ENCODE results near the gene LLGL1. TPM values are rescaled to one million over a fixed set of nuclear protein-coding genes. Genes with fewer than 3 reads are reported as not detected.

Gene LLGL1
- total and polyA plus RNA-seq, 3 experiments from 2014 or later: 1.5 to 26.3 (median 24.3) TPM

DNA sequence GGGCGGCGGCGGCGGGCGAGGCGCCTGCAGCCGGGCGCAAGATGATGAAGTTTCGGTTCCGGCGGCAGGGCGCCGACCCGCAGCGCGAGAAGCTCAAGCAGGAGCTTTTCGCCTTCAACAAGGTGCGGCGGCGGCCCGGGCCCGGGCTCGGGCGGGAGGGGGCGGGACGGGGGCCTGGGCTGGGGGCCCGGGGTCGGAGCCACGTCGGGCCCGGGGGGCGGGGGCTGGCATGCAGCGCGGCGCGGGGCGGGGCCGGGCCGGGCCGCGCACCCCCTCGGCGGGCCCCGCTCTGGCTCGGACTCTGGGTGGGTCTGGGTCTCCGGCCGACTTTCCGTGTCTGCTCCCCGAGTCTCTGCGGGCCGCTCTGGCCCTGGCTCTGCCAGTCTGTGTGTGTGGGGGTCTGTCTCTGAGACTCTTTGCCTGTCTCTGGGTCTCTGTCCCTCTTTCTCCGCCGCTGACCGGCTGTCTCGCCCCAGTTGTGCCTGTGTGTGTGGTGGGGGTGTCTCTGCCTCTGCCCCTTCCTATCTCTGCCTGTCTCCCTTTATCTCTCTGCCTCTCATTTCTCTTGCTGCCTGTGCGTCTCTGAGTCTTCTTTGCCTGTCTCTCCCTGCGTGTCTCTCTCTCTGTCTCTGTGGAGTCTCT is 328 bp downstream of the LLGL1 start:
- ChIA-PET CTCF (interaction anchor here (1.0 kb wide), 1 partner anchor 9 kb away, joined by 3 read pairs; no protein-coding TSS in a partner anchor), POLR2A (interaction anchor here (0.9 to 1.2 kb wide), 3 partner anchors 22 to 43 kb away, joined by 3 to 4 read pairs (median 3); partner anchors contain the start of gene ALKBH5)
- Mint-ChIP-seq H3K36me3 (peaks cover 0 to 4% (median 0%) of the 10 kb centered on the region in 3 donors), H3K9me3 (no peaks in the 10 kb centered on the region), H3K4me3 (peak overlapping the region; percentile 95 to 100 (median 97)), H3K27me3 (no peaks in the 10 kb centered on the region), H3K27ac (peak overlapping the region; percentile 57 to 99 (median 92)), H3K4me1 (peaks cover 22 to 42% (median 27%) of the 10 kb centered on the region in 3 donors)
- Histone ChIP-seq H3K4me3 (ENCODE audit: low read length) (peak overlapping the region; percentile 72), H3K4me1 (ENCODE audit: insufficient read depth, low read length) (peaks cover 18% of the 10 kb centered on the region), H3K36me3 (ENCODE audit: insufficient read depth, low read length) (no peaks in the 10 kb centered on the region), H3K27me3 (ENCODE audit: insufficient read depth, low read length, poor library complexity, severe bottlenecking) (no peaks in the 10 kb centered on the region), H3K27ac (ENCODE audit: low read depth, low read length) (peak overlapping the region; percentile 38), H3K9me3 (ENCODE audit: low read length) (no peaks in the 10 kb centered on the region)
- peak in 1 of 5 donors; percentile 23 for DNase-seq

- CTCF ChIA-PET: interaction anchor here (1.0 kb wide), 1 partner anchor 10 kb away, joined by 3 read pairs; no protein-coding TSS in a partner anchor
- no peak for DNase-seq
Observed at GRCh38 chr17:18226284-18226945, 980 bp downstream of the LLGL1 start.

DNA sequence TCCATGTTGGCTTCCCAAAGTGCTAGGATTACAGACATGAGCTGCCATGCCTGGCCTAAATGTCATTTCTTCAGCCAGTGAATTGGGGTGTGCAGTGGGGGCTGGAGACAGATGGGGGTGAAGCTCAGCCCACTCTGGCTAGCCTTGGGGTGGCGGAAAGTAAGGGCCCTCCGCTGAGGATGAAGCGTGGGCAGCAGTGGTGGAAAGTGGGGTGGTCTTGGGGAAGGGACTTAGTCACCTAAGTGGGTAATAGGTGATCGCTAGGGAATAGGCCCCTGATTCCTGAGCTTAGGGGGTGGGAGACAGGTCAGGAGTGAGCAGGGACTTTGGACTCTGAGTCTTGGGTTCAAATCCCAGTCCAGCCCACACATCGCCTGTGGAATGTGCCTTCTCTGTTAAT is 2.2 kb downstream of the LLGL1 start:
- Mint-ChIP-seq H3K4me3 (peak overlapping the region in 6 of 7 donors; percentile 12 to 97 (median 32)), H3K27ac (peak overlapping the region in 7 of 8 donors; percentile 8 to 78 (median 50)), H3K4me1 (peaks cover 22 to 42% (median 27%) of the 10 kb centered on the region in 3 donors), H3K27me3 (no peaks in the 10 kb centered on the region), H3K9me3 (no peaks in the 10 kb centered on the region), H3K36me3 (peaks cover 0 to 9% (median 0%) of the 10 kb centered on the region in 3 donors)
- ChIA-PET CTCF (no interaction called here), POLR2A (no interaction called here)
- Histone ChIP-seq H3K27me3 (ENCODE audit: insufficient read depth, low read length, poor library complexity, severe bottlenecking) (no peaks in the 10 kb centered on the region), H3K4me3 (ENCODE audit: low read length) (no peak overlapping the region), H3K27ac (ENCODE audit: low read depth, low read length) (no peak overlapping the region), H3K36me3 (ENCODE audit: insufficient read depth, low read length) (no peaks in the 10 kb centered on the region), H3K4me1 (ENCODE audit: insufficient read depth, low read length) (peaks cover 18% of the 10 kb centered on the region), H3K9me3 (ENCODE audit: low read length) (no peaks in the 10 kb centered on the region)
- no peak for DNase-seq

More at GRCh38 chr17:18226284-18226945, 980 bp downstream of the LLGL1 start:
- POLR2A ChIA-PET: interaction anchor here (1.2 kb wide), 1 partner anchor 21 kb away, joined by 4 read pairs; no protein-coding TSS in a partner anchor
- H3K36me3 Mint-ChIP-seq: peaks cover 0 to 4% (median 0%) of the 10 kb centered on the region in 3 donors
- Histone ChIP-seq H3K4me1 (ENCODE audit: insufficient read depth, low read length) (peaks cover 18% of the 10 kb centered on the region), H3K36me3 (ENCODE audit: insufficient read depth, low read length) (no peaks in the 10 kb centered on the region), H3K27ac (ENCODE audit: low read depth, low read length) (peak overlapping the region; percentile 38), H3K27me3 (ENCODE audit: insufficient read depth, low read length, poor library complexity, severe bottlenecking) (no peaks in the 10 kb centered on the region), H3K4me3 (ENCODE audit: low read length) (peak overlapping the region; percentile 72), H3K9me3 (ENCODE audit: low read length) (no peaks in the 10 kb centered on the region)
- peak overlapping the region; percentile 95 to 100 (median 97) for H3K4me3 Mint-ChIP-seq
- no peaks in the 10 kb centered on the region for H3K27me3 Mint-ChIP-seq
- peak overlapping the region; percentile 57 to 99 (median 92) for H3K27ac Mint-ChIP-seq
- H3K9me3 Mint-ChIP-seq: no peaks in the 10 kb centered on the region
- peaks cover 22 to 42% (median 27%) of the 10 kb centered on the region in 3 donors for H3K4me1 Mint-ChIP-seq

GRCh38 chr17:18228176-18228682 is 2.8 kb downstream of the LLGL1 start:
- Histone ChIP-seq H3K36me3 (ENCODE audit: insufficient read depth, low read length) (no peaks in the 10 kb centered on the region), H3K9me3 (ENCODE audit: low read length) (no peaks in the 10 kb centered on the region), H3K27me3 (ENCODE audit: insufficient read depth, low read length, poor library complexity, severe bottlenecking) (no peaks in the 10 kb centered on the region), H3K27ac (ENCODE audit: low read depth, low read length) (no peak overlapping the region), H3K4me3 (ENCODE audit: low read length) (no peak overlapping the region), H3K4me1 (ENCODE audit: insufficient read depth, low read length) (peaks cover 18% of the 10 kb centered on the region)
- ChIA-PET CTCF (no interaction called here), POLR2A (no interaction called here)
- Mint-ChIP-seq H3K27ac (peak overlapping the region in 6 of 8 donors; percentile 14 to 78 (median 49)), H3K4me3 (peak overlapping the region in 3 of 7 donors; percentile 24 to 77 (median 37)), H3K4me1 (peaks cover 22 to 42% (median 27%) of the 10 kb centered on the region in 3 donors), H3K27me3 (no peaks in the 10 kb centered on the region), H3K36me3 (peaks cover 0 to 12% (median 0%) of the 10 kb centered on the region in 3 donors), H3K9me3 (no peaks in the 10 kb centered on the region)
- no peak for DNase-seq

DNA sequence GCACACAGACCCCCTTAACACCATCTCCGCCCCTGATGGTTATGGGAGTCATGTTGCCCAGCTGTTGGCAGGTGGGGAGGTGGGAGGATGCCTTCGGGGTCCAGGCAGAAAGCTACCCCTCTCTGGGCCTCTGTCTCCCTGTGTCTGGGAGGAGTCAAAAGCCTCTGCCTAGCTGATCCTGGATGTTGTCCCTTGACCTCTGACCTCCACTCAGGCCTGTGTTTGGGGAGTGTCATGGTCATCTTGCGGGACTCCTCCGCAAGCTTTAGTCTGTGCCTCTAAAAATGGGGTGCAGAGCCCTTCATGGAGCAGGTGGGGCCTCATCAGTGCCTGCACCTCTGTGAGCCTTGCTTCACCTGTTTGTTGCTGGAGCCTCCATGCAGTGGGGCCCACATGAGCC is 3.8 kb downstream of the LLGL1 start:
- H3K4me3 ChIP-seq (ENCODE audit: low read length): no peak overlapping the region
- no peaks in the 10 kb centered on the region for H3K9me3 Mint-ChIP-seq
- peaks cover 18% of the 10 kb centered on the region for H3K4me1 ChIP-seq (ENCODE audit: insufficient read depth, low read length)
- peaks cover 0 to 21% (median 0%) of the 10 kb centered on the region in 3 donors for H3K36me3 Mint-ChIP-seq
- CTCF ChIA-PET: no interaction called here
- peaks cover 22 to 42% (median 27%) of the 10 kb centered on the region in 3 donors for H3K4me1 Mint-ChIP-seq
- H3K27ac Mint-ChIP-seq: peak overlapping the region in 2 of 8 donors; percentile 17 to 69
- H3K9me3 ChIP-seq (ENCODE audit: low read length): no peaks in the 10 kb centered on the region
- no peak overlapping the region for H3K27ac ChIP-seq (ENCODE audit: low read depth, low read length)
- POLR2A ChIA-PET: no interaction called here
- no peaks in the 10 kb centered on the region for H3K27me3 Mint-ChIP-seq
- H3K4me3 Mint-ChIP-seq: peak overlapping the region in 2 of 7 donors; percentile 72 to 76
- DNase-seq: no peak
- H3K27me3 ChIP-seq (ENCODE audit: insufficient read depth, low read length, poor library complexity, severe bottlenecking): no peaks in the 10 kb centered on the region
- H3K36me3 ChIP-seq (ENCODE audit: insufficient read depth, low read length): no peaks in the 10 kb centered on the region

- no peaks in the 10 kb centered on the region for H3K27me3 ChIP-seq (ENCODE audit: insufficient read depth, low read length, poor library complexity, severe bottlenecking)
- H3K27me3 Mint-ChIP-seq: no peaks in the 10 kb centered on the region
- peaks cover 22 to 42% (median 27%) of the 10 kb centered on the region in 3 donors for H3K4me1 Mint-ChIP-seq
- H3K36me3 ChIP-seq (ENCODE audit: insufficient read depth, low read length): no peaks in the 10 kb centered on the region
- no peaks in the 10 kb centered on the region for H3K9me3 Mint-ChIP-seq
- H3K9me3 ChIP-seq (ENCODE audit: low read length): no peaks in the 10 kb centered on the region
- ChIA-PET POLR2A (no interaction called here), CTCF (no interaction called here)
- peaks cover 0 to 26% (median 0%) of the 10 kb centered on the region in 3 donors for H3K36me3 Mint-ChIP-seq
- peak overlapping the region in 1 of 8 donors; percentile 17 for H3K27ac Mint-ChIP-seq
- no peak overlapping the region for H3K4me3 ChIP-seq (ENCODE audit: low read length)
- no peak overlapping the region for H3K27ac ChIP-seq (ENCODE audit: low read depth, low read length)
- DNase-seq: no peak
- H3K4me1 ChIP-seq (ENCODE audit: insufficient read depth, low read length): peaks cover 16% of the 10 kb centered on the region
- no peak overlapping the region for H3K4me3 Mint-ChIP-seq
Observed at GRCh38 chr17:18229771-18230170, 4.3 kb downstream of the LLGL1 start.

GRCh38 chr17:18230288-18231141 is 5.1 kb downstream of the LLGL1 start:
- H3K36me3 Mint-ChIP-seq: peaks cover 0 to 34% (median 0%) of the 10 kb centered on the region in 3 donors
- no peak overlapping the region for H3K27ac ChIP-seq (ENCODE audit: low read depth, low read length)
- peaks cover 12% of the 10 kb centered on the region for H3K4me1 ChIP-seq (ENCODE audit: insufficient read depth, low read length)
- no peaks in the 10 kb centered on the region for H3K27me3 ChIP-seq (ENCODE audit: insufficient read depth, low read length, poor library complexity, severe bottlenecking)
- CTCF ChIA-PET: no interaction called here
- H3K4me1 Mint-ChIP-seq: peaks cover 22 to 38% (median 27%) of the 10 kb centered on the region in 3 donors
- H3K4me3 ChIP-seq (ENCODE audit: low read length): no peak overlapping the region
- H3K27ac Mint-ChIP-seq: no peak overlapping the region
- POLR2A ChIA-PET: no interaction called here
- H3K9me3 Mint-ChIP-seq: no peaks in the 10 kb centered on the region
- H3K9me3 ChIP-seq (ENCODE audit: low read length): no peaks in the 10 kb centered on the region
- no peaks in the 10 kb centered on the region for H3K27me3 Mint-ChIP-seq
- H3K4me3 Mint-ChIP-seq: no peak overlapping the region
- no peaks in the 10 kb centered on the region for H3K36me3 ChIP-seq (ENCODE audit: insufficient read depth, low read length)
- no peak for DNase-seq

Measured in CD8-positive, alpha-beta memory T cell (primary cell).